Mammary epithelial cell (primary cell): ENCODE data around the gene NEURL4.

ENCODE experiments used
- EZH2 ChIP-seq: IDR thresholded peaks from 2 replicates; pipeline ENCODE4 v1.6.1; 2012; ENCODE audit warnings: low read length, inconsistent platforms, borderline replicate concordance
- TF ChIP-seq, protein P1 (sequence below), 2 donors: IDR thresholded peaks in 1 of 2; conservative IDR thresholded peaks in 1 of 2; 2 replicates each; pipeline ENCODE4 v1.5.1; 2011 to 2012; ENCODE audit warnings: inconsistent platforms in 2 of 2, low read length in 2 of 2, mild to moderate bottlenecking in 2 of 2, control low read depth in 1 of 2, low read depth in 1 of 2; ENCODE audit not compliant: insufficient read depth in 1 of 2; ENCODE audit errors: extremely low read depth in 1 of 2

- TF ChIP-seq, protein P1, sequence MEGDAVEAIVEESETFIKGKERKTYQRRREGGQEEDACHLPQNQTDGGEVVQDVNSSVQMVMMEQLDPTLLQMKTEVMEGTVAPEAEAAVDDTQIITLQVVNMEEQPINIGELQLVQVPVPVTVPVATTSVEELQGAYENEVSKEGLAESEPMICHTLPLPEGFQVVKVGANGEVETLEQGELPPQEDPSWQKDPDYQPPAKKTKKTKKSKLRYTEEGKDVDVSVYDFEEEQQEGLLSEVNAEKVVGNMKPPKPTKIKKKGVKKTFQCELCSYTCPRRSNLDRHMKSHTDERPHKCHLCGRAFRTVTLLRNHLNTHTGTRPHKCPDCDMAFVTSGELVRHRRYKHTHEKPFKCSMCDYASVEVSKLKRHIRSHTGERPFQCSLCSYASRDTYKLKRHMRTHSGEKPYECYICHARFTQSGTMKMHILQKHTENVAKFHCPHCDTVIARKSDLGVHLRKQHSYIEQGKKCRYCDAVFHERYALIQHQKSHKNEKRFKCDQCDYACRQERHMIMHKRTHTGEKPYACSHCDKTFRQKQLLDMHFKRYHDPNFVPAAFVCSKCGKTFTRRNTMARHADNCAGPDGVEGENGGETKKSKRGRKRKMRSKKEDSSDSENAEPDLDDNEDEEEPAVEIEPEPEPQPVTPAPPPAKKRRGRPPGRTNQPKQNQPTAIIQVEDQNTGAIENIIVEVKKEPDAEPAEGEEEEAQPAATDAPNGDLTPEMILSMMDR (conservative IDR thresholded peaks at IDR 0.05 in 1 of 2, IDR thresholded peaks at IDR 0.05 in 1 of 2; ENCODE audit: extremely low read depth in 1 of 2, insufficient read depth in 1 of 2, low read depth in 1 of 2, low read length in 2 of 2): no peak
- TF ChIP-seq EZH2: no peak
These were observed 20.3 kb downstream of the NEURL4 start for GRCh38 chr17:7308625-7309433.
